Dedifferentiated amniotic fluid mesenchymal stem cell (primary cell): ENCODE results near the gene BEST4.
"Not testable (repeated sequence)": the region's sequence is repeated elsewhere in the genome, so short reads cannot be mapped to it uniquely, and the experiment has no call there.

Source experiments
- DNase-seq: peaks from one replicate; pipeline ENCODE4 v3.0.0-alpha.2; 2016; ENCODE audit errors: extremely low spot score

Gene BEST4

DNA sequence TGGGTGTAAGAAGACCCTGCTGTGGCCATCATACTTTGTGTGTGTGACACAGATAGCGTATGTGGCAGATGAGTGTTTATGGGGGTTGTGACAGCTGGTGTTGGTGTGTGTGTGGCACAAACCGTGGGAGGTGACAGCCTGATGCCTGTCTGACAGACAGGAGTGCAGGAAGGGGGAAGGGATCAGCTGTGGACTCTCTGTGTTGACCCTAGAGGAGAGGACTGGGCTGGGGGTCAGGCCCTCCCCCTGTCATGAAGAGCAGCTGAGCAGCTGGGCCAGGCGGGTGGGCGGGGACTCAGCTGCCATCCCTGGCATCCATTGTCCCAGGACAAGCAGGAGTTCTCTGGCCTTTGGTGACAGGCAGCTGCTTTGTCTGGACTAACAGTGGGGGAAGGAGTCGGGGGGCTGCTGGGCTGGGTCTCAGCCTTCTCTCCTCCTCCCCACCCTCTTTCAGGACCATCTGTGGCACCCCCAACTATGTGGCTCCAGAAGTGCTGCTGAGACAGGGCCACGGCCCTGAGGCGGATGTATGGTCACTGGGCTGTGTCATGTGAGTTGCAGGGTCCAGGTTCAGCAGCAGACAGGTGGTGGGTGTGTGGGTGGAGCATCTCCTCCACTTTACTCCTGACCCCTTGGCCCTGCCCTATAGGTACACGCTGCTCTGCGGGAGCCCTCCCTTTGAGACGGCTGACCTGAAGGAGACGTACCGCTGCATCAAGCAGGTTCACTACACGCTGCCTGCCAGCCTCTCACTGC is 14.5 kb upstream of the BEST4 start:
- no peak for DNase-seq

DNA sequence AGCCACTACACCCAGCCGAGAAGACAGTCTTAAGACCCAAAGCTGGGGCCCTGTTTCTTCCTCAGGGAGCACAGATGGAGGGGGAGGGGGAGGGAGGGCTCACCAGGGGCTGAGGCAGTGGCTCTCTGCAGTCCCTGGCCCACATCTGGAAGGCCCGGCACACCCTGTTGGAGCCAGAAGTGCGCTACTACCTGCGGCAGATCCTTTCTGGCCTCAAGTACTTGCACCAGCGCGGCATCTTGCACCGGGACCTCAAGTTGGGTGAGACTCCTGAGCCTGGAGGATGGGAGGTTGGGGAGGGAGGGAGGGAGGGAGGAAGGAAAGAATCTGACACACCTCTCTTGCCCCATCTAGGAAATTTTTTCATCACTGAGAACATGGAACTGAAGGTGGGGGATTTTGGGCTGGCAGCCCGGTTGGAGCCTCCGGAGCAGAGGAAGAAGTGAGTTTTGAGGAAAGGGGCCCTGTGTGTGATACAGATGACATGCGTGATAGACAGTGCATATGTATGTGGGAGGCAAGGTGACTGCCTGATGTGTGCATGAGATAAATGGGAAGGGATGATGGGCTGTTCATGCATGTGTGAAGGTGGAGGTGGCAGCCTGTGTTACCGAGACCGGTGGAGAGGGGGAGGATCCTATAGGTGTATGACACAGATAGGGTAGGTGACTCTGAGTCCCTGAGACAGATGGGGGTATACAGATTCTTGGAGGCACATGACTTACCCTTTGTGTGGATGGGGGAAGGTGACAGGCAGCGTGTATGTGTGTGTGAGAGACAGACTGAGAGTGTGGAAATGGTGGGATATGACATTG is 13.7 kb upstream of the BEST4 start:
- no peak for DNase-seq

DNA sequence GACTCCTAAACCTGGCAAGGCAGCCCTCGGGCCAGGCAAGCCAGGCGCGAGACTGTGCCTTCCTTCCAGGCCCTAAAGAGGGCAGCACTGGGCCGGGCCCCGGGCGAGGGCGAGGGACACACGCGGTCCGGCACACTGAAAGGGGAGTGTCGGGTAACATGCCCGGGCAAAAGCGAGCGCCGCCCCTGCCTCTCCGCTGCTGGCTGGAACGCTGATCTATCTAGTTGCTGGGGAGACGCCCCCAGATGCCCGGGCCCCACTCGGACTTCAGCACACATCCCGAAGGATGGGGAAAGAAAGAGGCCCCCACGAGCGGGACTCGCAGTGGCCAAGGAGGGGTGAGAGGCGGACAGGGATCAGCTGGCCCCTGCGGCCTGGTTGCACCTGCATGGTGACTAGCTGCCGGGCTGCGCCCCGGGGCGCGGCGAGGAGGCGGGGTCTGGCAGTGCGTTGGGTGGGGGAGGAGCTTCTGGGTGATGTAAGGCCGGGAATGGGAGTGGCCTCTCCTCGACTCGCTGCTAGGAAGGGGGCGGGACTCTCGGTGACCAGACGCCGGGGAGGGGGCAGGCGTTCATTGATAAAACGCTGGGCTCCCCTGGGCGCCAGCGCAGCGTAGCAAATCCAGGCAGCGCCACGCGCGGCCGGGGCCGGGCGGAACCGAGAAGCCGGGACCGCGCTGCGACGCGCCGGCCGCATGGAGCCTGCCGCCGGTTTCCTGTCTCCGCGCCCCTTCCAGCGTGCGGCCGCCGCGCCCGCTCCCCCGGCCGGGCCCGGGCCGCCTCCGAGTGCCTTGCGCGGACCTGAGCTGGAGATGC is 12.0 kb upstream of the BEST4 start, which contains the start of gene PLK3:
PLK3 (plus strand) TSS at position 608 of the 815 bp plus-strand sequence; CDS start at position 695, 87 bp downstream.
- DNase-seq, result peak; percentile 97

DNA sequence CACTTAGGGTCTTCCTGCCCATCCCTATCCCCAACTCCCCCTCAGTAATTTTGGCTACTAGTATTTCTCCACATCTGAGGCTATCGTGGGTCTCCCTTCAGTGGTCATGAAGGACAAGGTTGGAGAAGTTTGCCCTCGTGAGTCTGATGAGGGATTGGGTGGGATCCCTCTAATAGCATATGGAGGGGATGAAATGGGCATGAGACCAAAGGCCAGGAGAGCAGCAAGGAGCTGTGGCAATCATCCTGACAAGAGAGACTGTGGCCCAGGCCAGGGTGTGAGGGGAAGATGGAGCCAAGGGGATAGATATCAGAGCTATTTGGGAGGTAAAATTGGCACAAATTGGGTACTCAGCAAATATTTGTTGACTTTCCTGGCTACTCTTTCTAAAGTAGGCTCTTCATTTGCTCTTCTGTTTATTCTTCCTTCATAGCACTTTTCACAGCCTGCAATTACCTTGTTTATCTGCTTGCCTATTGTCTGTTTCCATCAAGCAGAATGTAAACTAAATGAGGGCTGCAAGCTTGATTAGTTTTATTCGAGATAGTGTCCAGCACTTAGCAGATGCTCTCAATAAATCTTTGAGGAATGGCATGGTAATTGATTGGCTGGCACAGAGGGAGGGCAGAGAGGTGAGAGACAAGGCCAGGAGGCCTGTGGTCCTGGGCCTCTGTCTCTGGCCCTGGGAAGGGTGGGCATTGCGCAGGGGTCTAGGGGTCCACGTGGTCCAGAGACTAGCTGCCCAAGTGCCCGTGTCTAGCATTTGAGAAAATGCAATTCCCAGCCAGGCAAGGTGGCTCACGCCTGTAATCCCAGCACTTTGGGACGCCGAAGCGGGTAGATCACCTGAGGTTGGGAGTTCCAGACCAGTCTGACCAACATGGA is 10.8 kb upstream of the BEST4 start:
- no peak for DNase-seq

DNA sequence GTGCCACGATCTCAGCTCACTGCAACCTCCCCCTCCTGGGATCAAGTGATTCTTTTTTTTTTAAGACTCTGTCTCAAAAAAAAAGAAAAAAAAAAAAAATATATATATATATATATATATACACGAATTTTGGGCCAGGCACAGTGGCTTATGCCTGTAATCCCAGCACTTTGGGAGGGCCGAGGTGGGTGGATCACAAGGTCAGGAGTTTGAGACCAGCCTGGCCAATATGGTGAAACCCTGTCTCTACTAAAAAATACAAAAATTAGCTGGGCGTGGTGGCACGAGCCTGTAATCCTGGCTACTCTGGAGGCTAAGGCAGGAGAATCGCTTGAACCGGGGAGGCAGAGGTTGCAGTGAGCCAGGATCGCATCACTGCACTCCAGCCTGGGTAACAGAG is 9.9 kb upstream of the BEST4 start:
- DNase-seq, result not testable (repeated sequence)

DNA sequence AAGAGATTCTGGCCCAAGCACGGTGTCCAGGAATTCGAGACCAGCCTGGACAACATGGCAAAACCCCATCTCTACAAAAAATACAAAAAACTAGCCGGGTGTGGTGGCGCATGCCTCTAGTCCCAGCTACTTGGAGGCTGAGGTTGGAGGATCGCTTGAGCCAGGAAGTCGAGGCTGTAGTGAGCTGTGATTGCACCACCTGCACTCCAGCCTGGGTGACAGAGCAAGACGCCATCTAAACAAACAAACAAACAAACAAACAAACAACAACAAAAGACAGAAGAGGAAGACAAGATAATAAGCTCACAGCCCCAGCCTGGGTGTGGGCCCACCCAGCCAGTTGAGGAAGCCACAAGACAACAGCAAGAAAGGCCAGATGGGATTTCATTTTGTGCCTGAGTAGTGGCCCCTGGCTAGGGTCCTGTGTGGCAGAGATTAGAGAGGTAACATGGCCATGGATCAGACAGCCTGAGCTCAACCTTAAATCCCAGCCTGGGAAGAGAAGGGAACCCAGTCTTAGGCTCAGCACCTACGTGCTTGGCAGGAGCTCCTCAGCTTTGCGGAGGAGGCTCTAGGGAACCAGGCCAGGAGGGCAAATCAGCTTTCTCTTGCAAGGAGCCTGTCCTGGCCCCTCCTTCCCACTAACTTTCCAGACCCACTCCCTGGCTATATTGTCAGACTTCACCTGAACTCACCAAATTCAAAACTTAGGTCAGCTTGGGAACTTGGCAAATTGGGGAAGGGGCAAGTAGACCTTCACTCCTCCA is 4.9 kb upstream of the BEST4 start:
- no peak for DNase-seq

DNA sequence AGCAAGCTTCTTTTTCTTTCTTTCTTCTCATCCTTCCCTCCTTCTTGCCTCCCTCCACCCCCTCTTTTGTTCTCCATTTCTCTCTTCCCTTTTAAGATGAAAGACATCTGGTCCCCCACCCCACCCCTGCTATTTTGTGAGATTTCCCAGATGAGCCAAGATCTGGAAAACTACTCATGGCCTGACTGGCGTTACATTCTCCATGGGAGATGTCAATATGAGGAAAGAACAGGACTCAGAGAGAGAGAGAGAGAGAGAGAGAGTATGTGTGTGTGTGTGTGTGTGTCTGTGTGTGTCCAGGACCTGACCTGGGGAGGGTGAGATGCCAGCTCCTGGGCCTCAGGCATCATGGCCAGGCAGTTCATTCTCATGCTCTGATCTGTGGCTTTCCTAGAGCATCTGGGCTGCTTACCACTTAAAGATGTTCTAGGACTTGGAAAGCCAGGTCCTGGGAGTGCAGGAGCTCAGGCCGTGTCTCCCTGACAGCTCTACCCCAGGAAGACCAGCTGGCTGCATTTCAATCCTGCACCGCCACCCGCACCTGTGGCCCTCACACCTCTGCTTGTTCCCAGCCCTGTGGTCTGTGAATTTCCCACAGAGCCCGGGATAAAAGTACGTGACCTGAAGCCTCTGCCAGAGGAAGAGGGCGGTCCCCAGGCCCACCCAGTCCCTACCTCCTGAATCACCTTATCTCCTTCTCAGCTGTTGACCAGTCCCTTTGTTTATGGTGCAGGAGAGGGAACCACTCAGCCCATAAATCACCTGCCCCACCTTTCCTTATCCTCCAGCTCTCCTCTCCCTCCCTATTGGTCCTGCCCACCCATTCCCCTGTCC is 3.2 kb upstream of the BEST4 start:
- no peak for DNase-seq

DNA sequence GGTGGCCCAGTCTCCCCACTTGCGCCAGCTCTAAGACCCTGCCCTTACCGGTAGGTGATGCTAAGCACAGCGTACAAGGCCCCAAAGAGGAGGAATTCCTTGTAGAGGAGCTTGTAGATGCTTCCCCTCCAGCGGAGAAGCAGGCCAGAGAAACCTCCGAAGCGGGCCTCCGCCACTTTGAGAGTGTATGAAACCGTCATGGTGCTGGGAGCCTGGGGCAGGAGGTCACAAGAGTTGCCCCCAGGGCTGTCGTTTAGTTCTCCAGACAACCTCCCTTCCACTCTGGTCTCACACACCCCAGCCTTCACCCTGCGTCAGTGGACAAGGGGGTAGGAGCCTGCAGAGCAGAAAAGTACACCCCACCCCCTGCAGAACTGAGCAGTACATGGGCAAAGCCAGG is 464 bp downstream of the BEST4 start:
- no peak for DNase-seq

- no peak for DNase-seq
Observed at GRCh38 chr1:44786841-44787426, 1.0 kb downstream of the BEST4 start.

DNA sequence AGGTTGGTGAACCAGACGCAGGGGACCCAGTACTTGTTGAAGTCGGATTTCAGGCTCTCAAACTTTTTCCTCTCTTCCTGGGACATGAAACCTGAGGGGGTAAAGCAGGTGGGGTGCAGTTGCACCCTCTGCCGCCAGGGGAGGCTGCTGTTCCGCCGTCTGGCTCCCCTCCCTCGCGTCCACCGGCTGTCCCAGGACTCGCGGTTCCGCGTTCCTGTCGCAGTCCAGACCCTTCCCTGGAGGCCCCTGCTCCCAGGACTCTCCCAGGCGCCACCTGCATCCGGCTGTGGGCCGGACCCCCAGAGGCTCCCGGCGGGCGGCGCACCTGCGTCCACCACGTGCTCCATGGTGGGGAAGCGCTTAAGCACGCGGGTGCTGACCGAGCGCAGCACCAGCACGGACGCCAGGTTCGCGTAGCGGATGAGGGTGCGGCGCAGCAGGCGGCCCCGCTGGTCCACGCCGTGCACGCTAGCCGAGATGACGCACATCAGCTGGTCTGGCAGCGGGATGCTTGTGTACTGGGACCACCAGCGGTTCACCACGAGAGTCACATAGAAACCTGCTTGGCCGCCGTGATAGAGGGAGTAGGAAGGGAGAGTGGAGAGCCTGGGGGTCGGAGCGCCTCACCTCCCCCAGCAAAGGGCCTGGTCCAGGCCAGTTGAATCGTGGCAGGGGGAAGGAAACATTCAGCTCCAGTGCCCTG is 1.7 kb downstream of the BEST4 start:
- DNase-seq, result no peak

- no peak for DNase-seq
Observed at GRCh38 chr1:44785501-44786137, 2.4 kb downstream of the BEST4 start.

GRCh38 chr1:44785029-44785380 is 3.0 kb downstream of the BEST4 start:
- no peak for DNase-seq

- DNase-seq, result no peak
Observed at GRCh38 chr1:44784094-44785028, 3.6 kb downstream of the BEST4 start.

DNA sequence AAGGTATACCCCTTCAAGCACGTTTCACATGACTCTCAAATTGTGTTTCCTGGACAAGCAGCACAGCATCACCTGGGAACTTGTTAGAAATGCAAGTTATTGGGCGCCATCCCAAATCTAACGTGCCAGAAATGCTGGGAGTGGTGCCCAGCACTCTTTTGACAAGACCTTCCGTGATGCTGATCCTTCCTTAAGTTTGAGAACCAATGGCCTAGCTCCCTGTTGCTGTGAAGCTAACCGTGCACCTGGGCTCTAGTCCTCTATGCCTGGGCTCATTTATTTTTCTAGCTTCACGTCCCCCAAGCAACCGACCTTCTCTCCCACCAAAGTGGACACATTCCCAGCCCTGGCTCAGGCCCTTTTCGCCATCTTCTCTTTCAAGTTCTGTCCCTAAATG is 4.3 kb downstream of the BEST4 start:
- DNase-seq, result no peak

GRCh38 chr1:44780583-44781121 is 7.3 kb downstream of the BEST4 start:
- no peak for DNase-seq

GRCh38 chr1:44778705-44779576 is 9.0 kb downstream of the BEST4 start:
- DNase-seq, result no peak
